ENCODE data around the gene U2AF2.

- TF ChIP-seq CTCF (IDR thresholded peaks at IDR 0.05; ENCODE audit: insufficient read depth, low read depth, low read length) (no peak), EZH2 (IDR thresholded peaks at IDR 0.05; ENCODE audit: insufficient read depth, low read length) (no peak)
Measured at GRCh38 chr19:55659822-55660221, 5.0 kb downstream of the U2AF2 start.

Measured in astrocyte (in vitro differentiated cells and primary cell).